Fibroblast of lung (primary cell): ENCODE measurements around the gene COL9A2.

Experiments
- EZH2 ChIP-seq: IDR thresholded peaks from 2 replicates; pipeline ENCODE4 v1.5.1; 2012; ENCODE audit warnings: low read length, control low read depth, mild to moderate bottlenecking; ENCODE audit errors: missing control alignments
- TF ChIP-seq, protein P1 (sequence below), 2 donors: IDR thresholded peaks in 1 of 2; conservative IDR thresholded peaks in 1 of 2; 1 replicate in 1 of 2; 2 replicates in 1 of 2; pipeline ENCODE4 v1.5.1; 2011 to 2012; ENCODE audit warnings: low read length in 2 of 2, control low read depth in 1 of 2, inconsistent platforms in 1 of 2, low read depth in 1 of 2, mild to moderate bottlenecking in 1 of 2

DNA sequence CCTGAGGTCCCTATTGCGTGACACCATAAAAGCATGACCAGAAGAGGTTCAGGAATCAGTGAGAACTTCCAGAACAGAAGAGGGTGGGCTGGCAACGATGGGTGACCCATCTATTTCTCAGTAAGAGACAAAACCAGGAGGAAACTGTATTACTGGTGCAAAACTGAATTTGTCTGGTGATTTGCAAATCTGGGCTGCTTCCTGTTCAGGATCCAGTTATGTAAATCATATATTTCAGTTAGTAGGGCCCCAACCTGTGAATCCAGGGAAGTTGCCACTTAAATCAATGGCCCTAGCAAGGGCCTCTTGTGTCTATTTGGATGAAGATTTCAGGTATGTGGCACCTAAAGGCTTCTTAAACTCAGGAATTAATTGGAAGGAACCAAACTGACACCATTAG is 33.3 kb upstream of the COL9A2 start:
- TF ChIP-seq, protein P1, sequence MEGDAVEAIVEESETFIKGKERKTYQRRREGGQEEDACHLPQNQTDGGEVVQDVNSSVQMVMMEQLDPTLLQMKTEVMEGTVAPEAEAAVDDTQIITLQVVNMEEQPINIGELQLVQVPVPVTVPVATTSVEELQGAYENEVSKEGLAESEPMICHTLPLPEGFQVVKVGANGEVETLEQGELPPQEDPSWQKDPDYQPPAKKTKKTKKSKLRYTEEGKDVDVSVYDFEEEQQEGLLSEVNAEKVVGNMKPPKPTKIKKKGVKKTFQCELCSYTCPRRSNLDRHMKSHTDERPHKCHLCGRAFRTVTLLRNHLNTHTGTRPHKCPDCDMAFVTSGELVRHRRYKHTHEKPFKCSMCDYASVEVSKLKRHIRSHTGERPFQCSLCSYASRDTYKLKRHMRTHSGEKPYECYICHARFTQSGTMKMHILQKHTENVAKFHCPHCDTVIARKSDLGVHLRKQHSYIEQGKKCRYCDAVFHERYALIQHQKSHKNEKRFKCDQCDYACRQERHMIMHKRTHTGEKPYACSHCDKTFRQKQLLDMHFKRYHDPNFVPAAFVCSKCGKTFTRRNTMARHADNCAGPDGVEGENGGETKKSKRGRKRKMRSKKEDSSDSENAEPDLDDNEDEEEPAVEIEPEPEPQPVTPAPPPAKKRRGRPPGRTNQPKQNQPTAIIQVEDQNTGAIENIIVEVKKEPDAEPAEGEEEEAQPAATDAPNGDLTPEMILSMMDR (conservative IDR thresholded peaks at IDR 0.05 in 1 of 2, IDR thresholded peaks at IDR 0.05 in 1 of 2; ENCODE audit: low read depth in 1 of 2, low read length in 2 of 2), result no peak
- TF ChIP-seq EZH2, result no peak
